ENCODE measurements around the gene SLC1A3.
"Not testable (repeated sequence)": the region's sequence is repeated elsewhere in the genome, so short reads cannot be mapped to it uniquely, and the experiment has no call there.

SLC1A3 gene

GRCh38 chr5:36606428-36607113 lies at the start of gene SLC1A3:
Gene SLC1A3 (plus strand): TSS chr5:36606606. CDS start chr5:36608424, 1,818 bp downstream.
- DNase-seq, result no peak

- DNase-seq, result no peak
Observed at GRCh38 chr5:36558641-36559040, 47.8 kb upstream of the SLC1A3 start.

- DNase-seq, result no peak
Observed at GRCh38 chr5:36561601-36562000, 44.8 kb upstream of the SLC1A3 start.

GRCh38 chr5:36569491-36569890 lies 36.9 kb upstream of the SLC1A3 start:
- DNase-seq, result no peak

GRCh38 chr5:36570301-36571095 lies 35.9 kb upstream of the SLC1A3 start:
- DNase-seq, result no peak

GRCh38 chr5:36571401-36572042 lies 34.9 kb upstream of the SLC1A3 start:
- DNase-seq, result no peak

GRCh38 chr5:36573438-36573837 lies 33.0 kb upstream of the SLC1A3 start:
- DNase-seq, result no peak

GRCh38 chr5:36575361-36575781 lies 31.0 kb upstream of the SLC1A3 start:
- no peak for DNase-seq

- DNase-seq, result no peak
Observed at GRCh38 chr5:36576721-36577120, 29.7 kb upstream of the SLC1A3 start.

- not testable (repeated sequence) for DNase-seq
Observed at GRCh38 chr5:36579858-36580257, 26.5 kb upstream of the SLC1A3 start.

- no peak for DNase-seq
Observed at GRCh38 chr5:36581070-36581469, 25.3 kb upstream of the SLC1A3 start.

- DNase-seq, result no peak
Observed at GRCh38 chr5:36584009-36584875, 22.2 kb upstream of the SLC1A3 start.

- no peak for DNase-seq
Observed at GRCh38 chr5:36585701-36586100, 20.7 kb upstream of the SLC1A3 start.

GRCh38 chr5:36587354-36587753 lies 19.1 kb upstream of the SLC1A3 start:
- DNase-seq, result no peak

GRCh38 chr5:36589735-36590134 lies 16.7 kb upstream of the SLC1A3 start:
- not testable (repeated sequence) for DNase-seq

- DNase-seq, result no peak
Observed at GRCh38 chr5:36590513-36591286, 15.7 kb upstream of the SLC1A3 start.

GRCh38 chr5:36593867-36594266 lies 12.5 kb upstream of the SLC1A3 start:
- no peak for DNase-seq

GRCh38 chr5:36596247-36596646 lies 10.2 kb upstream of the SLC1A3 start:
- no peak for DNase-seq

- no peak for DNase-seq
Observed at GRCh38 chr5:36596756-36597155, 9.7 kb upstream of the SLC1A3 start.

GRCh38 chr5:36598045-36598444 lies 8.4 kb upstream of the SLC1A3 start:
- no peak for DNase-seq

GRCh38 chr5:36599986-36600779 lies 6.2 kb upstream of the SLC1A3 start:
- no peak for DNase-seq

All from CD4-positive, alpha-beta T cell treated with Interleukin-17A for 4 hours (primary cell).